Stimulated activated naive CD4-positive, alpha-beta T cell (primary cell): ENCODE results near the gene ELMO1.

ENCODE experiments used
- DNase-seq, 6 experiments: peaks; one replicate each; lab custom pipeline; 2025; lab: John Stamatoyannopoulos, UW

The ELMO1 gene

GRCh38 chr7:37216156-37216852, 232.4 kb downstream of the ELMO1 start:
- DNase-seq = no peak

DNA sequence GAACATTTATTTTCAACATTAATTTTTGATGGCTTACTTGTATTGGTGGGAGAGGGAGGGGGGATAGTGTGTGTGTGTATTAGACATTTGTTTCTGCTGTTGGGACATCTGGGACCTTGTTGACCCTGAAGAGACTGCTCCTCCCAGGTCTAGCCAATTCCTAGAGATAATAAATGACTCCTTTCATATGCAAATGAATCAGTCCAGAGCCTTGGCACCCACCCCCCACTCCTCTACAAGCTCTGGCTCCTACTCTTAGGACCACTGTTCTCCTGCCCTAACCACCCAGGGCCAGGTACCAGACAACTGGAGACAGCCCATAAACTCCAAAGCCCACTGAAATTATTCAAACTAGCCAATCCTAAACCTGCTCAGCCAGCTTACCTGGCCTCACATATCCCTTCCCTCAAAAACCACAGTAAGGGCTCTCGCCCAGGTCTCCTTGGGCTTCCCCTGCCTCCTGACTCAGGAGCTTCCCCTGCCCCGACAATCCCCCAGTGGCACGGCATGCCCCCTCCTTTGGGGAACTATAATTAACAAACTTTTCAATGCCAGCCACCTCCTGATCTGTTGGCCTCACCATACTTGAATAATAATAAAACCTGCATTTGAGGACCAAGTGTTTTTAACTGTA, 233.3 kb downstream of the ELMO1 start:
- no peak for DNase-seq

- no peak for DNase-seq
These were observed 236.1 kb downstream of the ELMO1 start for GRCh38 chr7:37212556-37212955.

DNA sequence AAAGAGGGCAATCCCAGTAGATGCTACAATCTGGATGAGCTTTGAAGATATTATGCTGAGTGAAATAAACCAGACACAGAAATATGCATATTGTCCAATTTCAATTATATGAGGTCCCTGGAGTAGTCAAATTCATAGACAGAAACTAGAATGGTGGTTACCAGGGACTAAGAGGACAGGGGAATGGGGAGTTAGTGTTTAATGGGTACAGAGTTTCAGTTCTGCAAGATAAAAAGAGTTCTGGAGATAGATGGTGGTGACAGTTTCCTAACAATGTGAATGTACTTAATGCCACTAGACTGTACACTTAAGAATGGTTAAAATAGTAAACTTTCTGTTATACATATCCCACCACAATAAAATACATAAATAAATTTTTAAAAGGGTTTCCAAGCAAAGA, 236.6 kb downstream of the ELMO1 start:
- no peak for DNase-seq

DNA sequence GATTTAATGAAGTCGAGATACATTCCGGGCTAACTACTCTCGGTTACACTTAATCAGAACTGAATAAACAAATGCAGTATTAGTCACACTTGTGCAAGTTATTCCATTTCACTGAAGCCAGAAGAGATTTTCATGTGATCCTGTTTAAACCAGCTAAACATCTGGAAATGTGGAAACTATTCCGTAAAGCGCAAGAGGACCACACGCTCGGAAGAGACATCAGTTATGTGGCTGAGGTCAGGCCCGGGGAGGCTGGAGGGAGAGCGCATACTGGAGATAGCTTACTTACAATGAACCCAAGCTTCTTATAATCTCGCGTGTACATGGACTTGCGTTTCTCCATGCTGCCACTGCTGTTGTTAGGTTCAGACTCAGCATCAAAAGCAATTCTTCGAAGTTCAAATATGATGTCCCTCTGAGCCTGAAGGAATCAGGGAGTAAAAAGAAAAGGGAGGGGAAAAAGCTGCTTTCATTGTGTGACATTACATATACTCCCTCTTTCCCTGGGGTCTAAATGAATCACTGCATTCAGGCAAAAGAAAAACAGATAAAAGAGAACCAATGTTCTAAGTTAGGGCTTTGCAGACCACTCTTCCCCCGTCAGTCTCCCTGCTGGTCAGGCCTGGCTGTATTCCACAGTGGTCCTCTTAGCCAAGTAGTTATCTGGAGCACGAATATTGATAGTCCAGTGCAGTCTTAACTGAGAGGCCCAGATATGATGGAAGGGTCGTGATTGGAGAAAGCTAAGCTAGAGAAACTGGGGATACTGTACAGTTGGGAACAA, 237.4 kb downstream of the ELMO1 start:
- no peak for DNase-seq

GRCh38 chr7:37209195-37209594, 239.5 kb downstream of the ELMO1 start:
- no peak for DNase-seq

DNA sequence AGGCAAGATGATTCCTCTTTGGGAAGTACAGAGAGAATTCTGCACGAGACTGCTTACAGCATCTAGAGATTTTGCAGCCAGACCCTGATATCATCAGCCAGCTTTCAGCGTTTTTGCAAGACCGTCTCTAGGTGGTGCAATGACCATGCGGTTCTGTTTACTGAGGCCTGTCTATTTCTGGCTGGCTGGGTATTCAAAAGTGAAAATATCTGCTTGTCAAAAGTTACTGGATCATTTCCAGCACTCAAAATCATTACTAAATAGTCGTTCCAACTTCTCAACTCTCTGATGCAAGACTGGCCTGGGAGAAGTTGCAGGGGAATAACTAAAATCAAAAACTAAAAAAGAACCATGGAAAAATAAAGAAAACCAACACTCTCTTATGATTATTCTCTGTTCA, 240.1 kb downstream of the ELMO1 start:
- DNase-seq = peak in 5 of 6 experiments; percentile 1 to 51 (median 34)

GRCh38 chr7:37206192-37206591, 242.5 kb downstream of the ELMO1 start:
- DNase-seq = no peak

GRCh38 chr7:37205451-37205850, 243.2 kb downstream of the ELMO1 start:
- no peak for DNase-seq

DNA sequence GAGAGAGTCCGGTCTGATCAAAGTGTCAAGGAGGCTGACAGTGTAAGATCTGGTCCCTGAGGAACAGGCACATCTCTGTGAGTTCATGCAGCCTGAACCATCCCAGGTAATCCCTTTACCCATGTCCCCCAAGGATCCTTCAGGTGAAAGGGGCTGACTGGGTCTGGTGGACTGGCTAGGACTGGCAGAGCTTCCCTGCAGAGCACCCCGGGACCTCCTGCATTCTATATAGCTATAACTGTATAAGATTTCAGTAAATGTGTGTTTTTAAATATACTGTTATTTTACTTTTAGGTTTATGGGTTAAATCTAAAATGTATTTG, 246.8 kb downstream of the ELMO1 start:
- no peak for DNase-seq

GRCh38 chr7:37201003-37201875, 247.4 kb downstream of the ELMO1 start:
- DNase-seq = peak in 4 of 6 experiments; percentile 4 to 21 (median 12)

DNA sequence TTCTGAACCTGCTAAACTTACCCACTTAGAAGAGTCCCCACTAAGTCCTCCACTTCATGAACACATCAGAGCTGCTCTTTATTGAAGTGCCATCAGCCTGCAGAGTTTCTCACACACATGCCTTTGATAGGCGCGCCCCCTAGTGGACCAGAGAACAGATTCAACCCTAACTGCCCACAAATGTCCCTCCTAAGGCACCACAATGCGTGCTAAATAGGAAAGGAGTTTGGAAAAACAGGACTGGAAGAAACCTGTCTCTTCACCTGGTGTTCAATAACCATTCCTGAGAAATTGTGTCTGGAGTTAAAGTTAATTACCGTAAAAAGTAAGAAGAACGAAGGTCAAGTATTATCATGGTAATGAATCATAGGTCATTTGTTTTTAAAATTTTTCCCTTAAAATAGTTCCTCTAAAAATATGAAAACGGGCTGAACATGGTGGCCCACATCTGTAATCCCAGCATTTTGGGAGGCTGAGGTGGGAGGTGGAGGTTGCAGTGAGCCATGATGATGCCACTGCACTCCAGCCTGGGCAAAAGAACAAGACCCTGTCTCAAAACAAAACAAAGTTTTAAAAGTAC, 249.7 kb downstream of the ELMO1 start:
- DNase-seq = peak; percentile 38 to 74 (median 62)

DNA sequence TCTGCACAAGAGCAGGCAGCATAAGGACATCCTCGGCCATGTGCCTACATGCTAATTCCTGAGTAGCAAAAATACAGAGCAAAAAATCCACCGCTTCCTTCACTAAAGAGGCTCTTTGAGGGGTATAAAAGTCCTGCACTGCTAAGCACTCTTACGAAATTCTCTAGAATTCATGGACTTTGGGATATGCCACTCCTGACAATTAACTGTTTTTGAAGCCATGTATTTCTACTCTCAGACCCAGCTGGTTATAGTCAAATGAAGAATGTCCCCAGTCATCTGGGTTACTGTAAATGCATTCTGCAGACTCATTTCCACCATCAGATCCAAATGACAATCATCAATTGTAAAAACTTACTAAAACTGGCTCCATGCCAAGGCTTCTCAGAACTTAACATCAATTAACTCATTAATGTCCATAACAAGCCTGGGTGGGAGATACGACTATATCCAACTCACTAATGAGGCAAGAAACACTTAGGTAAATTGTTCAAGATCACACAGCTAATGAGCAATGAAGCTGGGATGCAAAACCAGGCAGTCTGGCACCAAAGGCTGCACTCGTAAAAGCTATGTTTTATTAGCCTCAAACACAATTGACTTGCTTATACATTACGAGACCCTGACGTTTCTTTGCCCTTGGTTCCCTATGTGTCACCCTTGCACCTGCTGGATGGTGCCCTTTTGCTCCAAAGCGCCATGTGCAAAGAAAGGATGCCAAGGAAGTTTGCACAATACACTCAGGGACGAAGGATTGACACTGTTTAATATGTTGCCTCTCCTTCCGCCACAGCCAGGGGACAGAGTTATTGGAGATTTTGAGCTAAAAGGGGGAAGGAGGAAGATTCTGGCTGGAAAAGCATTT, 250.4 kb downstream of the ELMO1 start:
- DNase-seq = no peak

DNA sequence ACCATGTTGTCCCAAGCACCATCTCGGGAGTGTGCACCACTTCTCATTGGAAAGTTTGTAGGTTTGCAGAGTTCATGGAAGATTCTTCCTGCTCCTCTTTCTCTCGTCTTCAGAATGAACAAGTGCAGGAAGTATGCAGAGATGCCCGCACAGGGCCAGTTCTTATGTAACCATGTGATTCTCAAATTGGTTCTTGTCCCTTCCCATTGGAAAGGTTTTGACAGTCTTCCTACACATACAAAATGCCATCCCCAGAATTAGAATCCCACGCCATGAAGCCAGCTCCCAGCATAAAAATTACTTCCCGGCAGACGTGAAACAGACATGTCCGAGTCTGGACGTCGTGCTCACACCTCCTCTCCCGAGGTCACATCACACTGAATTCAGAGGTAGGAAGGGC, 251.6 kb downstream of the ELMO1 start:
- no peak for DNase-seq

DNA sequence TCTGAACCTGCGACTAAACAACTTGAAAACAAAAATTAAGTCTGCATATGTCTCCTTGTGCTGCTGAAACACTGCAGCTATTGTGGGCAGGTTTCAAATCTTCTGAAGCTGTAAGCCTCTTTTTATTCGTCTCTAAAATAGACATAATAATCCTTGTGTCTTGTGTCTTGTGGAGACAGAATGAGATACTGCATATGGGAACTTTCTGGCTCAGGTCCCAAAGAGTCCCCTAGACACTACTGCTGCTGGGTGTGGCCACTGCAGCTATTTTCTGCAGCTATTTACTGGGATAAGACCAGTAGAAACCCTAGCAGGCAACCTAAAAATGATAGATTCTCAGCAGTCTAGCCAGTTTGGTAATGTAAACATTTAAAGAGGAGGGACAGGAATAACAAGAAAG, 252.0 kb downstream of the ELMO1 start:
- no peak for DNase-seq

- no peak for DNase-seq
These were observed 253.3 kb downstream of the ELMO1 start for GRCh38 chr7:37195388-37195787.

GRCh38 chr7:37194943-37195342, 253.7 kb downstream of the ELMO1 start:
- DNase-seq = no peak

DNA sequence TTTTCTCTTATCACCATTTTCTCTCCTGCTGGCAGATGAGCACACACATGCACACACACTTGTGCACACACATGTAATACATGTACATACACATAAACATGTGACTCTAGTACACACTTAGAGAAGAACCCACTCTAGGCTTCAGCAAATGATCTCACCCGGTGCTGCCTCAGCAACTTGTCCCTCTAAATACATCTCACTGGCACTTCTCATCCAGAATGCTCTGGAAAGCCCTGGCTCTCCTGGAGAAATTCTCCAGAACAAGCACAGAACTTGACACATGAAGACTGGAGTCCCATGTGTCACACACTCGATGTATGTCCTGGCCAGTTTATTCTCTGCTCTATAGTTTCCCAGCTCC, 254.9 kb downstream of the ELMO1 start:
- DNase-seq = no peak

- no peak for DNase-seq
These were observed 255.4 kb downstream of the ELMO1 start for GRCh38 chr7:37193087-37193774.

- DNase-seq = no peak
These were observed 256.9 kb downstream of the ELMO1 start for GRCh38 chr7:37191797-37192196.
